Medulla oblongata (tissue), 1 donor: ENCODE data around the gene ITPR2.
"Not testable (repeated sequence)": the region's sequence is repeated elsewhere in the genome, so short reads cannot be mapped to it uniquely, and the experiment has no call there.

Source experiments
- DNase-seq: peaks from one replicate; pipeline ENCODE4 v3.0.0-alpha.2; 2015; ENCODE audit errors: extremely low spot score

The ITPR2 gene

GRCh38 chr12:26702741-26703140 is 130.3 kb downstream of the ITPR2 start:
- DNase-seq, result no peak

GRCh38 chr12:26701604-26702215 is 131.3 kb downstream of the ITPR2 start:
- DNase-seq, result peak; percentile 76

- no peak for DNase-seq
Observed at GRCh38 chr12:26700430-26700829, 132.6 kb downstream of the ITPR2 start.

- no peak for DNase-seq
Observed at GRCh38 chr12:26699237-26699636, 133.8 kb downstream of the ITPR2 start.

- DNase-seq, result no peak
Observed at GRCh38 chr12:26698186-26698585, 134.8 kb downstream of the ITPR2 start.

- no peak for DNase-seq
Observed at GRCh38 chr12:26697217-26697616, 135.8 kb downstream of the ITPR2 start.

GRCh38 chr12:26696613-26697092 is 136.3 kb downstream of the ITPR2 start:
- DNase-seq, result no peak

GRCh38 chr12:26696048-26696612 is 136.9 kb downstream of the ITPR2 start:
- DNase-seq, result no peak

- DNase-seq, result no peak
Observed at GRCh38 chr12:26694402-26694801, 138.6 kb downstream of the ITPR2 start.

GRCh38 chr12:26692407-26692806 is 140.6 kb downstream of the ITPR2 start:
- DNase-seq, result no peak

- peak; percentile 47 for DNase-seq
Observed at GRCh38 chr12:26691234-26691970, 141.6 kb downstream of the ITPR2 start.

GRCh38 chr12:26690601-26691000 is 142.4 kb downstream of the ITPR2 start:
- no peak for DNase-seq

- DNase-seq, result no peak
Observed at GRCh38 chr12:26689281-26689841, 143.6 kb downstream of the ITPR2 start.

- no peak for DNase-seq
Observed at GRCh38 chr12:26688344-26688904, 144.6 kb downstream of the ITPR2 start.

- no peak for DNase-seq
Observed at GRCh38 chr12:26686408-26686807, 146.6 kb downstream of the ITPR2 start.

- no peak for DNase-seq
Observed at GRCh38 chr12:26684101-26684500, 148.9 kb downstream of the ITPR2 start.

GRCh38 chr12:26683443-26683842 is 149.6 kb downstream of the ITPR2 start:
- no peak for DNase-seq

GRCh38 chr12:26680727-26681455 is 152.1 kb downstream of the ITPR2 start:
- DNase-seq, result no peak

- no peak for DNase-seq
Observed at GRCh38 chr12:26678697-26679660, 154.0 kb downstream of the ITPR2 start.

GRCh38 chr12:26671487-26671886 is 161.5 kb downstream of the ITPR2 start:
- not testable (repeated sequence) for DNase-seq
